Sigmoid colon (tissue), 4 donors: ENCODE results near the gene BCAT1.
A peak's percentile ranks its signal among the peaks of the same experiment; 100 is the strongest.

Experiments used
- CTCF ChIP-seq, 4 experiments: fragments of 450-650 bp in 3 of 4; fragments of 200-600 bp in 1 of 4; IDR thresholded peaks; one replicate each; pipeline ENCODE4 v1.5.1; 2016 to 2019; ENCODE audit warnings: antibody characterized with exemption in 4 of 4, mild to moderate bottlenecking in 3 of 4, moderate library complexity in 2 of 4
- EP300 ChIP-seq, 4 donors: sonication (generic); formaldehyde crosslinking; IDR thresholded peaks; one replicate each; pipeline ENCODE4 v1.6.1; 2017; ENCODE audit warnings: antibody characterized with exemption in 4 of 4
- POLR2A ChIP-seq, 2 donors: fragments of 450-650 bp; IDR thresholded peaks; one replicate each; pipeline ENCODE4 v1.6.1; 2016; ENCODE audit warnings: antibody characterized with exemption in 2 of 2, mild to moderate bottlenecking in 2 of 2, moderate library complexity in 2 of 2
- POLR2AphosphoS5 ChIP-seq, 4 donors: sonication (generic); formaldehyde crosslinking; IDR thresholded peaks; one replicate each; pipeline ENCODE4 v1.6.1; 2017; ENCODE audit warnings: antibody characterized with exemption in 4 of 4

- TF ChIP-seq POLR2AphosphoS5 (IDR thresholded peaks at IDR 0.05) = peak in 2 of 4 donors; percentile 14 to 48
- no peak for TF ChIP-seq CTCF (IDR thresholded peaks at IDR 0.05)
- TF ChIP-seq POLR2A (IDR thresholded peaks at IDR 0.05) = no peak
- TF ChIP-seq EP300 (IDR thresholded peaks at IDR 0.05) = no peak
Measured at GRCh38 chr12:24903329-24904088, 45.4 kb downstream of the BCAT1 start.
